HEK293 (cell line): ENCODE results near the gene HMSD.
A peak's percentile ranks its signal among the peaks of the same experiment; 100 is the strongest.

Experiments
- CTCF ChIA-PET: fragments of 350-600 bp; formaldehyde crosslinking; extraction: SDS; loops from one replicate; lab custom pipeline; 2021; ENCODE audit warnings: antibody characterized with exemption; lab: Yijun Ruan, JAX
- POLR2A ChIA-PET: fragments of 300-600 bp; formaldehyde crosslinking; extraction: SDS; loops from one replicate; lab custom pipeline; 2020; ENCODE audit warnings: antibody characterized with exemption, inconsistent platforms; lab: Yijun Ruan, JAX
- H3K27ac ChIP-seq: fragments of 200-500 bp; sonication (Bioruptor generic); 2 replicates; pipeline ENCODE4 v1.5.1; 2014; ENCODE audit warnings: low read depth, low read length, control low read depth, inconsistent platforms; ENCODE audit errors: extremely low read depth
- H3K36me3 ChIP-seq, 2 experiments: fragments of 200-500 bp in 1 of 2; sonication (Bioruptor generic) in 1 of 2; 1 replicate in 1 of 2; 2 replicates in 1 of 2; pipeline ENCODE4 v1.5.1; 2014 to 2017; ENCODE audit warnings: inconsistent platforms in 2 of 2, low read length in 2 of 2; ENCODE audit not compliant: control insufficient read depth in 2 of 2, insufficient read depth in 1 of 2
- H3K4me1 ChIP-seq: fragments of 200-500 bp; sonication (Bioruptor generic); 2 replicates; pipeline ENCODE4 v1.5.1; 2014; ENCODE audit warnings: mild to moderate bottlenecking, low read length, inconsistent platforms; ENCODE audit not compliant: control insufficient read depth, insufficient read depth
- H3K4me3 ChIP-seq: 2 replicates; pipeline ENCODE4 v1.5.1; 2011; ENCODE audit warnings: low read depth, mild to moderate bottlenecking, control low read depth, low read length, moderate library complexity
- H3K9me3 ChIP-seq: fragments of 200-500 bp; sonication (Bioruptor generic); 2 replicates; pipeline ENCODE4 v1.5.1; 2014; ENCODE audit warnings: low read depth, low read length, inconsistent platforms; ENCODE audit not compliant: control insufficient read depth, insufficient read depth
- ATF2 ChIP-seq: fragments of 450-650 bp; formaldehyde crosslinking; IDR thresholded peaks from 2 replicates; pipeline ENCODE4 v1.5.1; 2016; ENCODE audit warnings: missing biosample characterization, missing genetic modification characterization, low read depth
- BCL6B ChIP-seq: fragments of 450-650 bp; formaldehyde crosslinking; IDR thresholded peaks from 2 replicates; pipeline ENCODE4 v1.5.1; 2017; ENCODE audit warnings: missing biosample characterization, missing genetic modification characterization
- GLI2 ChIP-seq: fragments of 450-650 bp; formaldehyde crosslinking; IDR thresholded peaks from 2 replicates; pipeline ENCODE4; 2017; ENCODE audit warnings: missing biosample characterization, missing genetic modification characterization, low read depth, borderline replicate concordance
- KLF1 ChIP-seq: fragments of 450-650 bp; formaldehyde crosslinking; IDR thresholded peaks from 2 replicates; pipeline ENCODE4 v1.5.1; 2016; ENCODE audit warnings: missing biosample characterization, missing genetic modification characterization
- KLF7 ChIP-seq: fragments of 450-650 bp; formaldehyde crosslinking; IDR thresholded peaks from 2 replicates; pipeline ENCODE4 v1.5.1; 2016; ENCODE audit warnings: missing biosample characterization, missing genetic modification characterization, borderline replicate concordance
- REPIN1 ChIP-seq: fragments of 450-650 bp; formaldehyde crosslinking; IDR thresholded peaks from 2 replicates; pipeline ENCODE4 v1.5.1; 2017; ENCODE audit warnings: missing biosample characterization, missing genetic modification characterization, low read depth
- SALL2 ChIP-seq: fragments of 450-650 bp; formaldehyde crosslinking; IDR thresholded peaks from 2 replicates; pipeline ENCODE4 v1.5.0; 2017; ENCODE audit warnings: missing biosample characterization, mild to moderate bottlenecking, missing genetic modification characterization, borderline replicate concordance
- TCF7L2 ChIP-seq: IDR thresholded peaks from 2 replicates; pipeline ENCODE4 v1.6.1; 2011; ENCODE audit warnings: low read depth, mild to moderate bottlenecking, inconsistent platforms, low read length, moderate library complexity, borderline replicate concordance
- ZNF10 ChIP-seq: fragments of 450-650 bp; formaldehyde crosslinking; IDR thresholded peaks from 2 replicates; pipeline ENCODE4 v1.5.1; 2017; ENCODE audit warnings: missing biosample characterization, missing genetic modification characterization
- ZNF114 ChIP-seq: fragments of 450-650 bp; formaldehyde crosslinking; IDR thresholded peaks from 2 replicates; pipeline ENCODE4 v1.5.0; 2017; ENCODE audit warnings: missing biosample characterization, missing genetic modification characterization
- ZNF16 ChIP-seq: fragments of 450-650 bp; formaldehyde crosslinking; IDR thresholded peaks from 2 replicates; pipeline ENCODE4 v1.5.1; 2016; ENCODE audit warnings: low read depth, missing biosample characterization, missing genetic modification characterization
- ZNF221 ChIP-seq: fragments of 450-650 bp; formaldehyde crosslinking; IDR thresholded peaks from 2 replicates; pipeline ENCODE4 v1.5.1; 2017; ENCODE audit warnings: missing biosample characterization, missing genetic modification characterization, borderline replicate concordance
- ZNF24 ChIP-seq: fragments of 450-650 bp; formaldehyde crosslinking; IDR thresholded peaks from 2 replicates; pipeline ENCODE4 v1.5.1; 2016; ENCODE audit warnings: missing biosample characterization, missing genetic modification characterization
- ZNF292 ChIP-seq: fragments of 450-650 bp; formaldehyde crosslinking; IDR thresholded peaks from 2 replicates; pipeline ENCODE4 v1.5.1; 2016; ENCODE audit warnings: low read depth, missing biosample characterization, missing genetic modification characterization, borderline replicate concordance
- ZNF350 ChIP-seq: fragments of 450-650 bp; formaldehyde crosslinking; IDR thresholded peaks from 2 replicates; pipeline ENCODE4 v1.5.0; 2017; ENCODE audit warnings: missing biosample characterization, mild to moderate bottlenecking, missing genetic modification characterization
- ZNF645 ChIP-seq: fragments of 450-650 bp; formaldehyde crosslinking; IDR thresholded peaks from 2 replicates; pipeline ENCODE4; 2016; ENCODE audit warnings: missing biosample characterization, missing genetic modification characterization
- ZNF707 ChIP-seq: fragments of 450-650 bp; formaldehyde crosslinking; IDR thresholded peaks from 2 replicates; pipeline ENCODE4 v1.5.1; 2016; ENCODE audit warnings: missing biosample characterization, missing genetic modification characterization
- TF ChIP-seq, protein P1 (sequence below): fragments of 450-650 bp; formaldehyde crosslinking; IDR thresholded peaks from 2 replicates; pipeline ENCODE4 v1.5.1; 2016; ENCODE audit warnings: missing biosample characterization, missing genetic modification characterization
- TF ChIP-seq, protein P2 (sequence below): fragments of 450-650 bp; formaldehyde crosslinking; IDR thresholded peaks from 2 replicates; pipeline ENCODE4 v1.5.1; 2016; ENCODE audit warnings: missing biosample characterization, missing genetic modification characterization
- TF ChIP-seq, protein P3 (sequence below): fragments of 450-650 bp; formaldehyde crosslinking; IDR thresholded peaks from 2 replicates; pipeline ENCODE4 v1.5.1; 2016; ENCODE audit warnings: missing biosample characterization, missing genetic modification characterization, borderline replicate concordance

Gene HMSD

DNA sequence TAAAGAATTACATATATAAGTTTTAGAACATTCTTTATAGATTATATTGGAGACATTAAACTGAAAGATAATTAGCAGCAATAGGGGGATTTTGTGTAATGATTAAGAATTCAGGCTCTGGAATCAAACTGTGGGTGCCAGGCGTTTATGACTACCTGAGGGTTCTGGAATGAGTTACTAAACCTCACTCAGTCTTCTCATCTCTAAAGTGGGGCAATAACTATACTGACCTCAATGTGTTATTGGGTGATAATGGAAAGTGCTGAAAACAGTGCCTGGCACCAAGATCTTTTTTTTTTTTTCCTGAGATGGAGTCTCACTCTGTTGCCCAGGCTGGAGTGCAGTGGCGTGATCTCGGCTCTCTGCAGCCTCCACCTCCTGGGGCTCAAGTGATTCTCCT is 27.9 kb downstream of the HMSD start:
- ChIA-PET CTCF (interaction anchor here (1.2 to 4.0 kb wide), 3 partner anchors 17 to 466 kb away, joined by 3 to 19 read pairs (median 18); no protein-coding TSS in a partner anchor), POLR2A (no interaction called here)
- no peak for TF ChIP-seq KLF1 (tag by site-specific recombination)
- TF ChIP-seq SALL2 (tag by site-specific recombination) = no peak
- no peak for TF ChIP-seq BCL6B (tag by site-specific recombination)
- TF ChIP-seq, protein P1, sequence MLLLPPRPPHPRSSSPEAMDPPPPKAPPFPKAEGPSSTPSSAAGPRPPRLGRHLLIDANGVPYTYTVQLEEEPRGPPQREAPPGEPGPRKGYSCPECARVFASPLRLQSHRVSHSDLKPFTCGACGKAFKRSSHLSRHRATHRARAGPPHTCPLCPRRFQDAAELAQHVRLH = no peak
- no peak for TF ChIP-seq ZNF24 (tag by site-specific recombination)
- TF ChIP-seq KLF7 (tag by site-specific recombination) = no peak
- no peak for TF ChIP-seq TCF7L2
- TF ChIP-seq GLI2 (tag by site-specific recombination) = no peak
- no peak for TF ChIP-seq ZNF221
- no peak for TF ChIP-seq ZNF10 (tag by site-specific recombination)
- TF ChIP-seq ZNF292 (tag by site-specific recombination) = no peak
- TF ChIP-seq ATF2 (tag by site-specific recombination) = no peak
- TF ChIP-seq ZNF350 (tag by site-specific recombination) = no peak
- TF ChIP-seq ZNF707 (tag by site-specific recombination) = no peak
- TF ChIP-seq REPIN1 = no peak
- TF ChIP-seq ZNF114 (tag by site-specific recombination) = no peak
- TF ChIP-seq ZNF645 (tag by site-specific recombination) = no peak
- no peak for TF ChIP-seq ZNF16 (tag by site-specific recombination)
- no peaks in the 10 kb centered on the region for H3K9me3 ChIP-seq
- H3K4me1 ChIP-seq = no peaks in the 10 kb centered on the region
- H3K4me3 ChIP-seq = no peak overlapping the region
- peaks cover 0 to 8% of the 10 kb centered on the region in 2 experiments; a peak in 1 of 3 replicates for H3K36me3 ChIP-seq
- no peak overlapping the region for H3K27ac ChIP-seq

- Histone ChIP-seq H3K9me3 (no peaks in the 10 kb centered on the region), H3K4me3 (no peak overlapping the region), H3K4me1 (no peaks in the 10 kb centered on the region), H3K27ac (no peak overlapping the region), H3K36me3 (peaks cover 0 to 8% of the 10 kb centered on the region in 2 experiments; a peak in 1 of 3 replicates)
- ChIA-PET CTCF (interaction anchor here (0.6 to 1.5 kb wide), 10 partner anchors 12 to 1327 kb away, joined by 3 to 13 read pairs (median 4); no protein-coding TSS in a partner anchor), POLR2A (interaction anchor here (0.6 kb wide), 1 partner anchor 9 kb away, joined by 3 read pairs; no protein-coding TSS in a partner anchor)
- TF ChIP-seq, protein P2, sequence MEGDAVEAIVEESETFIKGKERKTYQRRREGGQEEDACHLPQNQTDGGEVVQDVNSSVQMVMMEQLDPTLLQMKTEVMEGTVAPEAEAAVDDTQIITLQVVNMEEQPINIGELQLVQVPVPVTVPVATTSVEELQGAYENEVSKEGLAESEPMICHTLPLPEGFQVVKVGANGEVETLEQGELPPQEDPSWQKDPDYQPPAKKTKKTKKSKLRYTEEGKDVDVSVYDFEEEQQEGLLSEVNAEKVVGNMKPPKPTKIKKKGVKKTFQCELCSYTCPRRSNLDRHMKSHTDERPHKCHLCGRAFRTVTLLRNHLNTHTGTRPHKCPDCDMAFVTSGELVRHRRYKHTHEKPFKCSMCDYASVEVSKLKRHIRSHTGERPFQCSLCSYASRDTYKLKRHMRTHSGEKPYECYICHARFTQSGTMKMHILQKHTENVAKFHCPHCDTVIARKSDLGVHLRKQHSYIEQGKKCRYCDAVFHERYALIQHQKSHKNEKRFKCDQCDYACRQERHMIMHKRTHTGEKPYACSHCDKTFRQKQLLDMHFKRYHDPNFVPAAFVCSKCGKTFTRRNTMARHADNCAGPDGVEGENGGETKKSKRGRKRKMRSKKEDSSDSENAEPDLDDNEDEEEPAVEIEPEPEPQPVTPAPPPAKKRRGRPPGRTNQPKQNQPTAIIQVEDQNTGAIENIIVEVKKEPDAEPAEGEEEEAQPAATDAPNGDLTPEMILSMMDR (tag by site-specific recombination) = peak; percentile 52; the same call in 1 of the 2 replicates
- TF ChIP-seq, protein P3, sequence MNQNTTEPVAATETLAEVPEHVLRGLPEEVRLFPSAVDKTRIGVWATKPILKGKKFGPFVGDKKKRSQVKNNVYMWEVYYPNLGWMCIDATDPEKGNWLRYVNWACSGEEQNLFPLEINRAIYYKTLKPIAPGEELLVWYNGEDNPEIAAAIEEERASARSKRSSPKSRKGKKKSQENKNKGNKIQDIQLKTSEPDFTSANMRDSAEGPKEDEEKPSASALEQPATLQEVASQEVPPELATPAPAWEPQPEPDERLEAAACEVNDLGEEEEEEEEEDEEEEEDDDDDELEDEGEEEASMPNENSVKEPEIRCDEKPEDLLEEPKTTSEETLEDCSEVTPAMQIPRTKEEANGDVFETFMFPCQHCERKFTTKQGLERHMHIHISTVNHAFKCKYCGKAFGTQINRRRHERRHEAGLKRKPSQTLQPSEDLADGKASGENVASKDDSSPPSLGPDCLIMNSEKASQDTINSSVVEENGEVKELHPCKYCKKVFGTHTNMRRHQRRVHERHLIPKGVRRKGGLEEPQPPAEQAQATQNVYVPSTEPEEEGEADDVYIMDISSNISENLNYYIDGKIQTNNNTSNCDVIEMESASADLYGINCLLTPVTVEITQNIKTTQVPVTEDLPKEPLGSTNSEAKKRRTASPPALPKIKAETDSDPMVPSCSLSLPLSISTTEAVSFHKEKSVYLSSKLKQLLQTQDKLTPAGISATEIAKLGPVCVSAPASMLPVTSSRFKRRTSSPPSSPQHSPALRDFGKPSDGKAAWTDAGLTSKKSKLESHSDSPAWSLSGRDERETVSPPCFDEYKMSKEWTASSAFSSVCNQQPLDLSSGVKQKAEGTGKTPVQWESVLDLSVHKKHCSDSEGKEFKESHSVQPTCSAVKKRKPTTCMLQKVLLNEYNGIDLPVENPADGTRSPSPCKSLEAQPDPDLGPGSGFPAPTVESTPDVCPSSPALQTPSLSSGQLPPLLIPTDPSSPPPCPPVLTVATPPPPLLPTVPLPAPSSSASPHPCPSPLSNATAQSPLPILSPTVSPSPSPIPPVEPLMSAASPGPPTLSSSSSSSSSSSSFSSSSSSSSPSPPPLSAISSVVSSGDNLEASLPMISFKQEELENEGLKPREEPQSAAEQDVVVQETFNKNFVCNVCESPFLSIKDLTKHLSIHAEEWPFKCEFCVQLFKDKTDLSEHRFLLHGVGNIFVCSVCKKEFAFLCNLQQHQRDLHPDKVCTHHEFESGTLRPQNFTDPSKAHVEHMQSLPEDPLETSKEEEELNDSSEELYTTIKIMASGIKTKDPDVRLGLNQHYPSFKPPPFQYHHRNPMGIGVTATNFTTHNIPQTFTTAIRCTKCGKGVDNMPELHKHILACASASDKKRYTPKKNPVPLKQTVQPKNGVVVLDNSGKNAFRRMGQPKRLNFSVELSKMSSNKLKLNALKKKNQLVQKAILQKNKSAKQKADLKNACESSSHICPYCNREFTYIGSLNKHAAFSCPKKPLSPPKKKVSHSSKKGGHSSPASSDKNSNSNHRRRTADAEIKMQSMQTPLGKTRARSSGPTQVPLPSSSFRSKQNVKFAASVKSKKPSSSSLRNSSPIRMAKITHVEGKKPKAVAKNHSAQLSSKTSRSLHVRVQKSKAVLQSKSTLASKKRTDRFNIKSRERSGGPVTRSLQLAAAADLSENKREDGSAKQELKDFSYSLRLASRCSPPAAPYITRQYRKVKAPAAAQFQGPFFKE (tag by site-specific recombination) = no peak
Observed at GRCh38 chr18:63979409-63979920, 30.4 kb downstream of the HMSD start.
